ENCODE measurements around the gene DDX54. TPM values are rescaled to one million over a fixed set of nuclear protein-coding genes. Genes with fewer than 3 reads are reported as not detected.

The DDX54 gene
- total RNA-seq, 4 donors from 2014 or later, result 62.0 to 126 (median 66.5) TPM

DNA sequence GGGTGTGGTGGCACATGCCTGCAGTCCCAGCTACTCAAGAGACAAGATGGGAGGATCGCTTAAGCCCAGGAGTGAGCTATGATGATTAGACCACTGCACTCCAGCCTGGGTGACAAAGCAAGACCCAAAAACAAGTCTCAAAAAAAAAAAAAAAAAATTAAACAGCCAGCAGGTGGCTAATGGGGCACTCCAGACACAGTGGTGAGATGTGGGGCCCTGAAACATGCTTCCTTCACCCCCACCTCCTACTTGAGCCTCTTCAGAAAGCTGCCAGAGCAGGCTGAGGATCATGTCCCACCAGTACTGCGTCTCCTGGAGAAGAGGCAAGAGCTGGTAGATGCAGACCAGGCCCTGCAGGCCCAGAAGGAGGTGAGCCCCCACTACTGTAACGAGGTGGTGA lies 33.6 kb downstream of the DDX54 start:
- TF ChIP-seq POLR2A (IDR thresholded peaks at IDR 0.05), result no peak
- TF ChIP-seq, protein P1, sequence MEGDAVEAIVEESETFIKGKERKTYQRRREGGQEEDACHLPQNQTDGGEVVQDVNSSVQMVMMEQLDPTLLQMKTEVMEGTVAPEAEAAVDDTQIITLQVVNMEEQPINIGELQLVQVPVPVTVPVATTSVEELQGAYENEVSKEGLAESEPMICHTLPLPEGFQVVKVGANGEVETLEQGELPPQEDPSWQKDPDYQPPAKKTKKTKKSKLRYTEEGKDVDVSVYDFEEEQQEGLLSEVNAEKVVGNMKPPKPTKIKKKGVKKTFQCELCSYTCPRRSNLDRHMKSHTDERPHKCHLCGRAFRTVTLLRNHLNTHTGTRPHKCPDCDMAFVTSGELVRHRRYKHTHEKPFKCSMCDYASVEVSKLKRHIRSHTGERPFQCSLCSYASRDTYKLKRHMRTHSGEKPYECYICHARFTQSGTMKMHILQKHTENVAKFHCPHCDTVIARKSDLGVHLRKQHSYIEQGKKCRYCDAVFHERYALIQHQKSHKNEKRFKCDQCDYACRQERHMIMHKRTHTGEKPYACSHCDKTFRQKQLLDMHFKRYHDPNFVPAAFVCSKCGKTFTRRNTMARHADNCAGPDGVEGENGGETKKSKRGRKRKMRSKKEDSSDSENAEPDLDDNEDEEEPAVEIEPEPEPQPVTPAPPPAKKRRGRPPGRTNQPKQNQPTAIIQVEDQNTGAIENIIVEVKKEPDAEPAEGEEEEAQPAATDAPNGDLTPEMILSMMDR (IDR thresholded peaks at IDR 0.05), result no peak
- H3K27ac ChIP-seq, result no peak overlapping the region
- DNase-seq, result no peak
- H3K36me3 ChIP-seq, result no peaks in the 10 kb centered on the region
- no peaks in the 10 kb centered on the region for H3K9me3 ChIP-seq
- no peak overlapping the region for H3K4me3 ChIP-seq
- H3K27me3 ChIP-seq, result peaks cover 0 to 10% of the 10 kb centered on the region in 2 donors
- H3K4me1 ChIP-seq, result peaks cover 0 to 25% (median 10%) of the 10 kb centered on the region in 4 donors

DNA sequence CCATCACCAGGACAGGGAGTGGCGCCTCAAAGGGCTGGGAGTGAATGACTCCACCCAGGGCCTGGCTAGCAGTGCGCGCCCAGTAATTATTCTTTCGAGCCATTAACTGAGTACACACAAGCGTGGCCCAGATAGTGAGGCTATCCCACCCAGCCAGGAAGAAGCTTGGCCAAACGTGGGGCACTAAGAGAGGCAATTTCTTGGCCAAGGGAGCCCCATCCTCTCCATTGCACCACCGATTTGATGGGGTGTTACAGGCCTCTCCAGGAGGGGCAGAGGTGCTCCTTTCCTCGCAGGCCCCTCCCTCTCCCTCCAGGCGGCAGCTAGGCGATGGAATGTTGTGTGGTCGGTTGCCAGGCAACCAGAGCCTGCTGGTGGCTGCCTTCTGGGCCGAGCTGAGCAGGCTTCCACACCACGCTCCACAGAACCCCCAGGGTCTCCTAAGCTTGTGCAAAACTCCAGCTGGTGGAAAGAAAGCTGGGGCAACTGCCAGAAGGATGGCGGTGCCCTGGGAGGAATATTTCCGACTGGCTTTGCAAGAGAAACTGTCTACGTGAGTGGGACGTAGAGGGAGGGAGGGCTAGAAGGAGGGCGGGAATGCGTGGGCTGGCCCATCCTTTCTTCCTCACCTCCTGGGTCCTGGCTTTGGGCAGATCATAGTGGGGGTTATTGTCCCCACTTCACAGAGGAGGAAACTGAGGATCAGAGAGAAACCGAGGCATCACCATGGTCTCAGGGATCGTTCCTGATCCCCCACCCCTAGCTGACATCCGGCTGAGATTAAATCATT lies 35.7 kb downstream of the DDX54 start, which contains the start of gene CFAP73:
Gene CFAP73, plus strand, starts transcription at position 364 of the 790 bp plus-strand sequence. Its CDS starts 134 bp downstream, at position 498.
- Histone ChIP-seq H3K4me3 (no peak within 1 kb of the TSS), H3K27me3 (peaks cover 0 to 3% of the 10 kb centered on the region in 2 donors), H3K4me1 (peaks cover 0 to 21% (median 9%) of the 10 kb centered on the region in 4 donors), H3K9me3 (no peaks in the 10 kb centered on the region), H3K27ac (peak within 1 kb of the TSS in 2 of 4 donors; percentile 4 to 30), H3K36me3 (no peaks in the 10 kb centered on the region)
- peak in 2 of 3 donors; percentile 65 to 75 for DNase-seq
- no peak for TF ChIP-seq POLR2A (IDR thresholded peaks at IDR 0.05)
- TF ChIP-seq, protein P1 (IDR thresholded peaks at IDR 0.05), result no peak

DNA sequence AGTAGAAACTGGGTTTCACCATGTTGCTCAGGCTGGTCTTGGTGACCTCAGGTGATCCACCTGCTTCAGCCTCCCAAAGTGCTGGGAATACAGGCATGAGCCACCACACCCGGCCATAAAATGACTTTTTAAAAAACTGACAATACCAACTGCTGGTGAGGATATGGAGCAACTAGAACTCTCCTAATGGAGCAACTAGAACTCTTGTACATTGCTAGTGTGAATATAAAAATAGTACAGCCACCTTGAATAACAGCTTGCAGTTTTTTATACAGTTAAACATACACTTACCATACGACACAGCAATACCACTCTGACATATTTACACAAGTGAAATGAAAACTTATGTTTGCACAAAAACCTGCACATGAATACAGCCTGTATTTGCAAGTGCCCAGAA lies 38.3 kb downstream of the DDX54 start:
- Histone ChIP-seq H3K4me1 (no peaks in the 10 kb centered on the region), H3K27ac (no peak overlapping the region), H3K36me3 (no peaks in the 10 kb centered on the region), H3K9me3 (no peaks in the 10 kb centered on the region), H3K27me3 (no peaks in the 10 kb centered on the region), H3K4me3 (no peak overlapping the region)
- TF ChIP-seq, protein P1 (IDR thresholded peaks at IDR 0.05), result no peak
- TF ChIP-seq POLR2A (IDR thresholded peaks at IDR 0.05), result no peak
- DNase-seq, result no peak

DNA sequence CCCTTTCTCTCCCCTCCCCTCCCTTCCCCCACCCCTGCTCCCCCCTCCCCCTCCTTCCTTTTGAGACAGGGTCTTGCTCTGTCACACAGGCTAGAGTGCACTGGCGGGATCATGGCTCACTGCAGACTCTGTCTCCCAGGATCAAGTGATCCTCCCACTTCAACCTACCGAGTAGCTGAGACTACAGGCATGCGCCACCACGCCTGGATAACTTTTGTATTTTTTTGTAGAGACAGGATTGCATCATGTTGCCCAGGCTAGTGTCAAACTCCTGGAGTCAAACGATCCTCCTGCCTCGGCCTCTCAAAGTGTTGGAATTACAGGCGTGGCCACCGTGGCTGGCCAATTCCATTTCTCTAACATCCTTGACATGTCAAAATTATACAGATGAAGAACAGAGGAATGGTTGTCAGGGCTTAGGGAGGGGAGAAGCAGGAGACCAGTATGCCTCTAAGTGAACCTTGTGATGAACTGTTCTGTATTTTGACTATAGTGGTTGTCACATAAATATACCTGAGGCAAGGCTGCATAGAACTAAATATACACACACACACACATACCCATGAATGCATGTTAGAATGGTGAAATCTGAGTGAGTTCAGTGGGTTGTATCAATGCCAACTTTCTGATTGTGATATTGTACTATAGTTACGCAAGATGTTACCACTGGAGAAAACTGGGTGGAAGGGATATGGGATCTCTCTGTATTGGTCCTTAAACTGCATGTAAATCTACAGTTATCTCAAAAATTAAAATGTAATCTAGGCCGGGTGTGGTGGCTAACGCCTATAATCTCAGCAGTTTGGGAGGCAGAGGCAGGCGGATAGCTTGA lies 39.3 kb downstream of the DDX54 start:
- TF ChIP-seq, protein P1 (IDR thresholded peaks at IDR 0.05), result no peak
- TF ChIP-seq POLR2A (IDR thresholded peaks at IDR 0.05), result no peak
- Histone ChIP-seq H3K9me3 (no peaks in the 10 kb centered on the region), H3K36me3 (no peaks in the 10 kb centered on the region), H3K27ac (no peak overlapping the region), H3K4me3 (no peak overlapping the region), H3K4me1 (no peaks in the 10 kb centered on the region), H3K27me3 (no peaks in the 10 kb centered on the region)
- no peak for DNase-seq

DNA sequence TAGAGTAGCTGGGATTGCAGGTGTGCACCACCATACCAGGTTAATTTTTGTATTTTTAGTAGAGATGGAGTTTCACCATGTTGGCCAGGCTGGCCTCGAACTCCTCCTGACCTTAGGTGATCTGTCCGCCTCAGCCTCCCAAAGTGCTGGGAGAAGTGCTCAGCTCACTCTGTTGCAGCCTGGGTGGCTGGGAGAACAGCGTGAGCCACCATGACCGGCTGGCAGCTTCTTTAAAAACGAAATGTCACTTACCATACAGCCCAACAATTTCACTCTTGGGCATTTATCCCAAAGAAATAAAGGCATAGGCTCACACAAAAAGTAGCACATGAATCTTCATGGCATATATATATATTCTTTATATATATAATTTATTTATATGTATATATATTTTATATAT lies 40.5 kb downstream of the DDX54 start:
- no peak for TF ChIP-seq POLR2A (IDR thresholded peaks at IDR 0.05)
- TF ChIP-seq, protein P1 (IDR thresholded peaks at IDR 0.05), result no peak
- H3K4me1 ChIP-seq, result no peaks in the 10 kb centered on the region

More for the DNA sequence above, 40.5 kb downstream of the DDX54 start:
- Histone ChIP-seq H3K9me3 (no peaks in the 10 kb centered on the region), H3K27ac (no peak overlapping the region), H3K27me3 (no peaks in the 10 kb centered on the region), H3K4me3 (no peak overlapping the region), H3K36me3 (no peaks in the 10 kb centered on the region)
- DNase-seq, result no peak
